Neuronal stem cell (in vitro differentiated cells): ENCODE measurements around the gene RTL9.

Experiments used
- DNase-seq: peaks from one replicate; pipeline ENCODE4 v3.0.0-alpha.2; 2013; ENCODE audit warnings: low spot score
- H2AFZ ChIP-seq: one replicate; pipeline ENCODE4 v1.6.1; 2013; ENCODE audit warnings: mild to moderate bottlenecking, low read length, inconsistent platforms
- H2AK5ac ChIP-seq: 2 replicates; pipeline ENCODE4 v1.6.1; 2013; ENCODE audit warnings: low read depth, mild to moderate bottlenecking, inconsistent platforms, low read length, moderate library complexity, mixed read lengths
- H2BK120ac ChIP-seq: 2 replicates; pipeline ENCODE4 v1.6.1; 2013; ENCODE audit warnings: low read depth, mild to moderate bottlenecking, inconsistent platforms, low read length, moderate library complexity, mixed read lengths
- H2BK12ac ChIP-seq: one replicate; pipeline ENCODE4 v1.6.1; 2013; ENCODE audit warnings: low read length, inconsistent platforms
- H2BK15ac ChIP-seq: 2 replicates; pipeline ENCODE4 v1.6.1; 2013; ENCODE audit warnings: mild to moderate bottlenecking, low read length, inconsistent platforms, mixed read lengths
- H2BK5ac ChIP-seq: one replicate; pipeline ENCODE4 v1.6.1; 2013; ENCODE audit warnings: inconsistent platforms, mild to moderate bottlenecking, low read length, moderate library complexity
- H3K14ac ChIP-seq: one replicate; pipeline ENCODE4 v1.6.1; 2013; ENCODE audit warnings: low read length, inconsistent platforms
- H3K18ac ChIP-seq: 2 replicates; pipeline ENCODE4 v1.6.1; 2013; ENCODE audit warnings: low read length, inconsistent platforms
- H3K23ac ChIP-seq: 2 replicates; pipeline ENCODE4 v1.6.1; 2013; ENCODE audit warnings: low read depth, mild to moderate bottlenecking, mixed read lengths, low read length, inconsistent platforms; ENCODE audit not compliant: poor library complexity
- H3K27ac ChIP-seq: replicated peaks from 3 replicates; pipeline ENCODE4 v1.5.1; 2013; ENCODE audit warnings: low read length, inconsistent platforms
- H3K27me3 ChIP-seq, 3 experiments: 2 replicates each; pipeline ENCODE4 v1.6.1; 2013; ENCODE audit warnings: low read length in 3 of 3, mild to moderate bottlenecking in 2 of 3, inconsistent platforms in 1 of 3, low read depth in 1 of 3, mixed read lengths in 1 of 3, moderate library complexity in 1 of 3; ENCODE audit not compliant: control insufficient read depth in 3 of 3, insufficient read depth in 3 of 3
- H3K36me3 ChIP-seq, 2 donors: replicated peaks in 1 of 2; 2 replicates each; pipeline ENCODE4 v1.6.1; 2013; ENCODE audit warnings: low read length in 2 of 2; ENCODE audit not compliant: control insufficient read depth in 2 of 2, insufficient read depth in 2 of 2
- H3K4ac ChIP-seq: 2 replicates; pipeline ENCODE4 v1.6.1; 2013; ENCODE audit warnings: inconsistent platforms, mild to moderate bottlenecking, low read length, moderate library complexity
- H3K4me1 ChIP-seq, 2 donors: 1 replicate in 1 of 2; 2 replicates in 1 of 2; pipeline ENCODE4 v1.6.1; 2013; ENCODE audit warnings: low read length in 2 of 2, low read depth in 1 of 2; ENCODE audit not compliant: control insufficient read depth in 2 of 2, insufficient read depth in 1 of 2
- H3K4me2 ChIP-seq: one replicate; pipeline ENCODE4 v1.6.1; 2013; ENCODE audit warnings: mild to moderate bottlenecking, low read length, inconsistent platforms; ENCODE audit not compliant: insufficient read depth, poor library complexity, severe bottlenecking
- H3K4me3 ChIP-seq, 2 donors: 2 replicates each; pipeline ENCODE4 v1.5.1; 2013; ENCODE audit warnings: low read length in 2 of 2, mild to moderate bottlenecking in 2 of 2, inconsistent platforms in 1 of 2, moderate library complexity in 1 of 2
- H3K79me1 ChIP-seq: one replicate; pipeline ENCODE4 v1.6.1; 2013; ENCODE audit warnings: low read depth, mild to moderate bottlenecking, inconsistent platforms, low read length, moderate library complexity
- H3K9ac ChIP-seq: one replicate; pipeline ENCODE4 v1.6.1; 2013; ENCODE audit warnings: mild to moderate bottlenecking, low read depth, low read length, inconsistent platforms; ENCODE audit not compliant: poor library complexity
- H3K9me3 ChIP-seq, 2 donors: replicated peaks in 1 of 2; 2 replicates each; pipeline versions ENCODE3 to v1.6.1; 2013; ENCODE audit warnings: low read length in 2 of 2, mild to moderate bottlenecking in 2 of 2, inconsistent platforms in 1 of 2, low read depth in 1 of 2, mixed read lengths in 1 of 2, moderate library complexity in 1 of 2; ENCODE audit not compliant: control insufficient read depth in 2 of 2, insufficient read depth in 1 of 2
- H4K8ac ChIP-seq: one replicate; pipeline ENCODE4 v1.6.1; 2013; ENCODE audit warnings: low read depth, mild to moderate bottlenecking, inconsistent platforms, low read length, moderate library complexity
- H4K91ac ChIP-seq: one replicate; pipeline ENCODE4 v1.6.1; 2013; ENCODE audit warnings: low read length, low read depth, mild to moderate bottlenecking, inconsistent platforms; ENCODE audit not compliant: poor library complexity
- WGBS, 2 donors: extraction: QIAGEN DNeasy Blood & Tissue Kit; methylation state at CpG; one replicate each; pipeline ENCODE4 v1.1.7; 2013; ENCODE audit warnings: missing lambda C conversion rate in 2 of 2, mixed read lengths in 1 of 2; ENCODE audit not compliant: insufficient read length in 2 of 2, insufficient replicate concordance in 1 of 2; ENCODE audit errors: extremely low coverage in 2 of 2; 5-methylcytosine and 5-hydroxymethylcytosine counted together

Gene RTL9

DNA sequence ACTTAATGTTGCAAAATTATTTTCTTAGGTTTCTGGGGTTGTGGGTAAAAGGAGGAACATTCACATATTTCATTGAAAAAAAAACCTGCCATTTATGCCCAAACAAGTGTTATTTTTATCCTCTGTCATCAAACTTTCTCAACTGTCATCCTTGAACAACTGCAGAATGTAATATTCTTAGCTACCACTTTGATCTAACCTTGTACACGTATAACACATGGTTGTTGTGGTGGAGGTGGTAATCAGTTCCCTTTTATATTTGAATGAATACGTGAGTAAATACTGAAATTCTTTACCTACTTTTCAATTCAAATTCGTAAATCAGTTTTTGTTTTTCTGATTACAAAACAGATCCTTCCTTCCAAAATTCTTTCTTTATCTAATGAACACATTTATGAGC, 37.0 kb upstream of the RTL9 start:
- H3K36me3 ChIP-seq: no peaks in the 10 kb centered on the region
- H3K18ac ChIP-seq: no peak overlapping the region
- H3K4ac ChIP-seq: no peak overlapping the region
- H3K27ac ChIP-seq: no peak overlapping the region
- no peak overlapping the region for H2AFZ ChIP-seq
- no peaks in the 10 kb centered on the region for H3K79me1 ChIP-seq
- H2BK15ac ChIP-seq: no peak overlapping the region
- no peak overlapping the region for H2AK5ac ChIP-seq
- no peak overlapping the region for H2BK5ac ChIP-seq
- WGBS, 2 donors: no CpG with 5 or more reads among the region's 3 CpGs
- H3K9ac ChIP-seq: no peak overlapping the region
- H3K9me3 ChIP-seq: no peaks in the 10 kb centered on the region
- no peak overlapping the region for H2BK120ac ChIP-seq
- no peak overlapping the region for H4K91ac ChIP-seq
- no peak overlapping the region for H3K4me2 ChIP-seq
- H3K23ac ChIP-seq: no peak overlapping the region
- H3K4me1 ChIP-seq: no peaks in the 10 kb centered on the region
- H2BK12ac ChIP-seq: no peak overlapping the region
- peaks cover 0 to 2% (median 0%) of the 10 kb centered on the region in 3 experiments for H3K27me3 ChIP-seq
- no peak overlapping the region for H3K4me3 ChIP-seq
- H3K14ac ChIP-seq: no peak overlapping the region
- DNase-seq: no peak
- no peak overlapping the region for H4K8ac ChIP-seq

DNA sequence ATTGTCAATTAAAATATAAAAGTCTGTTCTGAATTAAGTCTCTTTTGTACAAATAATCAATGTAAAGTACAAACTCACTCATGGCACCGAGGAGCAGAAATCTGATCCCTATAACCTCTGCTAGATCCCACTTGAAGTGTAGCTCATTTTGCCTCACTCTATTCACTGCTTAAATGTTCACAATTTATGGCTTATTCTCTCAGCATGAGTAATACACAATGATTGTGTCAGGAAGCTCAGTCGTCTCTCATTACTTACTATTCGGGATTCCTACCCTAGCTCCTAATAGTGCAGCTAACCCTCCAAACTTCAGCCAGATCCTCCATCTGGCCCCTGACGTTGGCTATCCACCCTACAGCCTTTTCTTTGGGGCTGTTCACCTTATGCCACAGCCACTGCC, 36.0 kb upstream of the RTL9 start:
- no peak for DNase-seq
- Histone ChIP-seq H2AK5ac (no peak overlapping the region), H3K27ac (no peak overlapping the region), H3K36me3 (no peaks in the 10 kb centered on the region), H3K79me1 (no peaks in the 10 kb centered on the region), H4K91ac (no peak overlapping the region), H3K23ac (no peak overlapping the region), H3K4me2 (no peak overlapping the region), H3K14ac (no peak overlapping the region), H2BK12ac (no peak overlapping the region), H4K8ac (no peak overlapping the region), H3K4me3 (no peak overlapping the region), H3K9me3 (no peaks in the 10 kb centered on the region), H2AFZ (no peak overlapping the region), H2BK15ac (no peak overlapping the region), H3K4ac (no peak overlapping the region), H3K9ac (no peak overlapping the region), H2BK5ac (no peak overlapping the region), H3K27me3 (peaks cover 0 to 2% (median 0%) of the 10 kb centered on the region in 3 experiments), H3K4me1 (no peaks in the 10 kb centered on the region), H2BK120ac (no peak overlapping the region), H3K18ac (no peak overlapping the region)
- no CpG with 5 or more reads among the region's 4 CpGs for WGBS, 2 donors

DNA sequence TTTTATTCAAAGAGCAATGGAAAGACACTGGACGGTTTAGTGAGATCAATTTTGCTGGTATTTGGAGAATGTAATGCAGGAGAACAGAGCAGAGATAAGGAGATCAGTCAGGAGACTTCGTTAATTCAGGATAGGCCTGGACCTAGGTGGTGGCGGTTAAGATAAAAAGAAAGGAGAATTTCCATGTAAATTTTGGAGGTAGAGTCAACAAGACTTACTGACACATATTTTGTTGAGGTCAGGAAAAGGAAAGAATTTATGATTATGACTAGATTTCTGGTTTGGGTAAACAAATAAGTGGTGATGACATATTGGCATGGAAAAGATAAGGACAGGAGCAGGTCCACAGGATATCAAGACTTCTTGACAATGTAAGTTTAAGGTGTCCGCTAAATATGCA, 31.9 kb upstream of the RTL9 start:
- H3K4me3 ChIP-seq: no peak overlapping the region
- no peak overlapping the region for H3K9ac ChIP-seq
- no peak overlapping the region for H2BK15ac ChIP-seq
- H3K23ac ChIP-seq: no peak overlapping the region
- no peak overlapping the region for H3K14ac ChIP-seq
- no peak overlapping the region for H4K8ac ChIP-seq
- H3K4ac ChIP-seq: no peak overlapping the region
- no peak overlapping the region for H2AFZ ChIP-seq
- H3K27ac ChIP-seq: no peak overlapping the region
- no peaks in the 10 kb centered on the region for H3K27me3 ChIP-seq
- no peak overlapping the region for H3K18ac ChIP-seq
- no peaks in the 10 kb centered on the region for H3K4me1 ChIP-seq
- DNase-seq: no peak
- H3K4me2 ChIP-seq: no peak overlapping the region
- no peak overlapping the region for H2BK5ac ChIP-seq
- no peak overlapping the region for H2BK12ac ChIP-seq
- no peak overlapping the region for H2AK5ac ChIP-seq
- H2BK120ac ChIP-seq: no peak overlapping the region
- H3K36me3 ChIP-seq: no peaks in the 10 kb centered on the region
- H3K9me3 ChIP-seq: no peaks in the 10 kb centered on the region
- no peaks in the 10 kb centered on the region for H3K79me1 ChIP-seq
- no peak overlapping the region for H4K91ac ChIP-seq
- WGBS, 2 donors: no CpG with 5 or more reads among the region's 4 CpGs

DNA sequence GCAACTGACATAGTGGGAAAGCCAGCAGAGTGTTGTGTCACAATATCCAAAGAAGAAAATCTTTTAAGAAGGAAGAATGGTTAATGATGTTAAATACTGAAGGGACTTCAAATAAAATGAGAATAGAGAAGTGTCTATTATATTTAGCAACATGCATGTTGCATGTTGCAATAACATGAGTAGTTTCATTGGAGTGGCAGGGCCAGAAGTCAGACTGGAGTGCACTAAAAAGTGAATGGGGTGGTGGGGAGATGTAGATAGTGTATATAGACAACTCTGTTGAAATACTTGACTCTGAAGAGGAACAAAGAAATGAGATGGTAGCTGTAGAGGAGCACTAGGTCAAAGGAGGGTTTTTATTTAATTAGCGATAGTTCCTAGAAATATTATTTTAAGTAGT, 31.3 kb upstream of the RTL9 start:
- Histone ChIP-seq H2BK15ac (no peak overlapping the region), H3K4me3 (no peak overlapping the region), H3K18ac (no peak overlapping the region), H4K91ac (no peak overlapping the region), H2BK120ac (no peak overlapping the region), H3K9me3 (no peaks in the 10 kb centered on the region), H3K4ac (no peak overlapping the region), H3K14ac (no peak overlapping the region), H3K27ac (no peak overlapping the region), H3K79me1 (no peaks in the 10 kb centered on the region), H3K27me3 (no peaks in the 10 kb centered on the region), H2BK12ac (no peak overlapping the region), H3K4me2 (no peak overlapping the region), H2AFZ (no peak overlapping the region), H3K36me3 (no peaks in the 10 kb centered on the region), H3K9ac (no peak overlapping the region), H3K4me1 (no peaks in the 10 kb centered on the region), H3K23ac (no peak overlapping the region), H4K8ac (no peak overlapping the region), H2AK5ac (no peak overlapping the region), H2BK5ac (no peak overlapping the region)
- DNase-seq: no peak
- no CpG with 5 or more reads among the region's 1 CpG for WGBS, 2 donors
